ENCODE data around the gene SYT17.

DNA sequence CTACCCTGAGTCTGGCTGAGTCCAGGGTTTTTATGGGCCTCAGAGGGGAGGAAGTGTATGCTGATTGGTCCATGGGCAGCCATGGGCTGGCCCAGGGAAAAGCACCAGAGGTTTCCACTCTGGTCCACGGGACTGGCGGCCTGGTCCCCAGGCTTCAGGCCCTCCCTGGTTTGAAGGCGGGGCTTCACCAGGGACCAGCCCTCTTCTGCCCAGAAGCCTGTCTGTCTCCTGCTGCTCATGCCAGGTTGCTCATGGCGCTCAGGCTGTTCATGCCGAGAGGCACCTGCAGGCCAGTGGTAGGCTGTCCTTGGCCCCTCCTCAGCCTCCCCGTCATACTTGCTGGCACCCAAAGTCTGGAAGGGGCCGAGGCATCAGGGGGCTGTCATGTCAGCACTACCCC lies 72.5 kb downstream of the SYT17 start:
- TF ChIP-seq, protein P1, sequence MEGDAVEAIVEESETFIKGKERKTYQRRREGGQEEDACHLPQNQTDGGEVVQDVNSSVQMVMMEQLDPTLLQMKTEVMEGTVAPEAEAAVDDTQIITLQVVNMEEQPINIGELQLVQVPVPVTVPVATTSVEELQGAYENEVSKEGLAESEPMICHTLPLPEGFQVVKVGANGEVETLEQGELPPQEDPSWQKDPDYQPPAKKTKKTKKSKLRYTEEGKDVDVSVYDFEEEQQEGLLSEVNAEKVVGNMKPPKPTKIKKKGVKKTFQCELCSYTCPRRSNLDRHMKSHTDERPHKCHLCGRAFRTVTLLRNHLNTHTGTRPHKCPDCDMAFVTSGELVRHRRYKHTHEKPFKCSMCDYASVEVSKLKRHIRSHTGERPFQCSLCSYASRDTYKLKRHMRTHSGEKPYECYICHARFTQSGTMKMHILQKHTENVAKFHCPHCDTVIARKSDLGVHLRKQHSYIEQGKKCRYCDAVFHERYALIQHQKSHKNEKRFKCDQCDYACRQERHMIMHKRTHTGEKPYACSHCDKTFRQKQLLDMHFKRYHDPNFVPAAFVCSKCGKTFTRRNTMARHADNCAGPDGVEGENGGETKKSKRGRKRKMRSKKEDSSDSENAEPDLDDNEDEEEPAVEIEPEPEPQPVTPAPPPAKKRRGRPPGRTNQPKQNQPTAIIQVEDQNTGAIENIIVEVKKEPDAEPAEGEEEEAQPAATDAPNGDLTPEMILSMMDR (IDR thresholded peaks at IDR 0.05), result no peak
- no peak for TF ChIP-seq POLR2A (IDR thresholded peaks at IDR 0.05)

All from adrenal gland (tissue), 5 donors.